ENCODE results near the gene TDP2.
A peak's percentile ranks its signal among the peaks of the same experiment; 100 is the strongest.
"Not testable (repeated sequence)": the region's sequence is repeated elsewhere in the genome, so short reads cannot be mapped to it uniquely, and the experiment has no call there.

Gene TDP2

GRCh38 chr6:24658573-24659560 lies 7.8 kb downstream of the TDP2 start:
- intact Hi-C loops (cut with DNase I): no loop called here

GRCh38 chr6:24655215-24655614 lies 11.5 kb downstream of the TDP2 start:
- DNase-seq: no peak
- intact Hi-C loops (cut with DNase I): no loop called here

More at GRCh38 chr6:24658573-24659560, 7.8 kb downstream of the TDP2 start:
- DNase-seq: no peak

DNA sequence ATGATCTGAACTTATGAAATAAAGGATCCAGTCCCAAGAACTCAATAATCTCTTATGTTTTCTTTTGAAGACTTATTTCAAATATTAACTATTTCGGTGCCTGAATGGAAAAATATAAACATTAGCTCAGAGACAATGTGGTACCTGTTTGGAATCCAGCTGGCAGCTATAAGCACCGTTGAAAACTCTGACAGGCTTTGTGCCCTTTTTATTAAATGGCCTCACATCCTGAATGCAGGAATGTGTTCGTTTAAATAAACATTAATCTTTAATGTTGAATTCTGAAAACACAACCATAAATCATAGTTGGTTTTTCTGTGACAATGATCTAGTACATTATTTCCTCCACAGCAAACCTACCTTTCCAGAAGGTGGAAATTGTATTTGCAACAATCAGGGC lies 16.3 kb downstream of the TDP2 start:
- no peak for DNase-seq
- intact Hi-C loops (cut with DNase I): no loop called here

DNA sequence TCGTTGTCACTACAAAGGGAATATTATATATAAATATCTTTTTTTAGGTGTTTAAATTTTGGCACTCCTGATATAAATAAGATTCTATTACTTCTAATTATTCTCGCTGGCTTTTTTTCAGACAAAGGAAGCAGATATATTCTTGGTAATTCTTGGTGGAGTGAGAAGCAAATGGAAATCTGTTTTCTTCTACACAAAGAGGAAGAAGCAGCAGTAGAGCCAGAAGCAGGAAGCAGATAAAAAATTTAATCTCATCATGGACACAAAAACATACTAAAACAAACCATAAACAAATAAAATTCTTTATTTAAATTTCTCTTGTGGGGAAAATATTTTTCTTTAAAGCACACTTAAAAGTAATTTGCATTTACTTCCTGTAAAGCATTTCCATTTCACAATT lies 17.0 kb downstream of the TDP2 start:
- no peak for DNase-seq
- intact Hi-C loops (cut with DNase I): no loop called here

DNA sequence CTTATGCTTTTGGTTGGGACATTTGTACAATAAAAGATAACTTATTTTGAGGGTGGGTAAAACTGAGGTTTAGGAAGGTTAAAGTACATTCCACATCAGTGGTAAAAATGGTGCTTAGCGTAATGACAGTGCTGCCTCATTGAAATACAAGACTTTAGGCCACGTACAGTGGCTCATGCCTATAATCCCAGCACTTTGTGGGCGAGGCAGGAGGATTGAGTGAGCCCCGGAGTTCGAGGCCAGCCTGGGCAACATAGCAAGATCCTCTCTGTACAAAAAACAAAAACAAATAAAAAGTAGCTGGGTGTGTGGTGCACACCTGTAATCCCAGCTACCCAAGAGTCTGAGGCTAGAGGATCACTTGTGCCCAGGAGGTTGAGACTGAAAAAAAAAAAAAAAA lies 18.4 kb downstream of the TDP2 start:
- DNase-seq: peak in 1 of 10 donors; percentile 34
- intact Hi-C loops (cut with DNase I): no loop called here

DNA sequence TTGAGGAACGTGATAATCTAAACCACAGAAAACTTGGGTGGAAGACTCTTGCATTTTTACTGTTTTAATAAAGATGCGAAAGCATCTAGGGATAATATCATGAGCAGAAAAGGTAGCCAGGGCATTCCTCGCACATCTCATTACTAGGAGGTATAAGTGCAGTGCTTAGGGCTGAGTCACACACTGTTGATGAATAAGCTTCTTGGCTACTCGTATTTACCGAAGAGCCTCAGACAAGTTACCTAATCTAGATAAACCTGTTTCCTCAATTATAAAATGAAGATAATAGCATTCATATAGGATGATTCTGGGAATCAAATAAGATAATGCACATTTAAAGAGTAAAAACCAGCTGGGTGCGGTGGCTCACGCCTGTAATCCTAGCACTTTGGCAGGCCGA lies 19.9 kb downstream of the TDP2 start:
- no peak for DNase-seq

DNA sequence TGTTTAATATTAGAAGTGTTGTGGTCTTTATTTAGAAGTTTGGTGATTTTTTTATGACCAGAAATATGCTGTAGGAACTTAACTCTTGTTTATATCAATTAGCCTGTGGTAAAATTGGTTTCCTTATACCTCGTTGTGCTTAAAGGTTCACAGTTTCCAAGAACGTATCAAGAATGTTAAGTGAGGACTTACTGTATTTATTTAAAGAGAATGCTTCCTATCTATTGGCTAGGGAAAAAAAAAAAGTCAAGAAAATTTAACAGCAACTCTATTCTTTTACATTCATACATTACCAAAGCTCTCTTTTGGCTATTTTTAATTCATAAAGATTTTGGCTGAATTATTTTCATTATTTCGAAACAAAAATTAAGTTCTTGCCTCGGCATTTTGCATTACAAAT lies 22.3 kb downstream of the TDP2 start:
- DNase-seq: no peak
- intact Hi-C loops (cut with DNase I): no loop called here

More for the DNA sequence above, 19.9 kb downstream of the TDP2 start:
- intact Hi-C loops (cut with DNase I): no loop called here

DNA sequence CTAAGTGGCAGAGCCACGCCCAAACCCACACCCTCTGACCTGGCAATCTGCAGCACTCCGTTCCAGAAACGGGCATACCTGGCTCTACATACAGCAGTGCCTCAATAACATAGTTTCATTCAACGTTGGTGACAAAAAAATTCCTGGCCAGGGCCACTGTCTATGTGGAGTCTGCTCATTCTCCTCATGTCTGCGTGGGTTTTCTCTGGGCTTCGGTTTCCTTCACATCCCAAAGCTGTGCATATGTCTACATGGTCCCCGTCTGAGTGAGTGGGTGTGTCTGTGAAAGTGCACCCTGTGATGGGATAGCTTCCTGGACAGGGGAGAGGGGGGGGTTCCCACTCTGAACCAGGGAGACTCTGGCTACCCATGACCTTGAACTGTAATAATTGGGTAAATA lies 22.8 kb downstream of the TDP2 start:
- peak in 3 of 10 donors; percentile 29 to 85 (median 47) for DNase-seq
- intact Hi-C loops (cut with DNase I): no loop called here

DNA sequence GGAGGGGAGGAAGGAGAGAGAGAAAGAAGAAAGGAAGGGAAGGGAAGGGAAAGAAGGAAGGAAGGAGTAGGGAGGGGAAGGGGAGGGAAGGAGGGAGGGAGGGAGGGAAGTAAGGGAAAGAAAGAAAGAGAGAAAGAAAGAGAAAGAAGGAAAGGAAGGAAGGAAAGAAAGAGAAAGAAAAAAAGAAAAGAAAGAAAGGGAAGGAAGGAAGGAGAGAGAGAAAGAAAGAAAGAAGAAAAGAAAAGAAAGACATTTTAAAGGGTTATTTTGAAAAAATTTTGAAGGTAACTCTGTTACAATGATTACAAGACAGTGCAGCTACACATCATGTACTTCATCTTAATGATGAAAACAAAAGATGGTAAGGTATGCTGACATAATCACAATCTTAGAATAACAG lies 24.6 kb downstream of the TDP2 start:
- DNase-seq: no peak
- intact Hi-C loops (cut with DNase I): no loop called here

DNA sequence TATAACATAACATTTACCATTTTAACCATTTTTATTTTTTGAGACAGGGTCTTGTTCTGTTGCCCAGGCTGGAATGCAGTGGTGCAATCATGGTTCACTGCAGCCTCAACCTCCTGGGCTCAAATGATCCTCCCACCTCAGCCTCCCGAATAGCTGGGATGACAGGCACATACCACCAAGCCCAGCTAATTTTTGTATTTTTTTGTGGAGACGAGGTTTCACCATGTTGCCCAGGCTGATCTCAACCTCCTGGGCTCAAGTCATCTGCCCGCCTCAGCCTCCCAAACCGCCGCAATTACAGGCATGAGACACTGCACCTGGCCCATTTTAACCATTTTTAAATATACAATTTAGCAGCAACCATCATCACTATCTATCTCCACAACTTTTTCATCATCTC lies 26.1 kb downstream of the TDP2 start:
- intact Hi-C loops (cut with DNase I); DNase-seq: not testable (repeated sequence)

- DNase-seq: no peak
- intact Hi-C loops (cut with DNase I): no loop called here
These were observed 26.5 kb downstream of the TDP2 start for GRCh38 chr6:24640166-24640565.

DNA sequence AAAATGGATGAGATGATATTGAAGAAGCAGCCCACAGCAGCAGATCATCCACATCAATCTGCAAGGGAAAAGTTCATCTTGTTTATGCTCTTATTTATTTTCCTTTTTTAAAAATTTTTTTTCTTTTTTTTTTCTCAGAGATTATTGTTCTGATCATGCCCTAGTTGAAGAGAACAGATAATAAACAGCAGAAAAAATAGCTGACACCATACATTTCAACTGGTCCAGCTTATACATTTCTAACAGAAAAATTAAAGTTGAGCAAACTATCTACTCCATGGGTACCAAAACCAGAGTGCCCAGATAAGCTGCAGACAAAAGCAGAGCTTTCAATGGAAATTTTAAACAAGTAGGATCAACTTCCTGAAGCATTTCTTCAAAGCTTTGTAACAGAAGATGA lies 30.0 kb downstream of the TDP2 start:
- intact Hi-C loops (cut with DNase I): no loop called here
- DNase-seq: no peak

DNA sequence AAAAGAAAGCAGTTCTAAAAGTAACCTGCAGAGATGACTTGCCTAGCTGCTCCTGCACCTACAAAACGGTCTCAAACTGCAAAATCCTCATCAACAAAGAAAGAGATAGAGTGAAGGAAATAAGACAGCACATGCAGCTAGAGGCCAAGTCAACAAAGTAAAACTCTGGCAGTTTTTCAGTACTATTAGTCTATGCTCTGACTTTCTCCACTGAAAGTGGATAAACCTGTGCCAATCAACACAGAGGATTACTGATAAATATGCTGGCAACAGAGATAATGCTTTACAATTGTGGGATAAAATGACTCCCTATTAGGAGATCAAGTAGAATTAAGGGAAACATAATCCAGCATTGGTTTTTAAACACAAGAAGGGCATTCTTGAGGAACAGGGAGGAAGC lies 34.1 kb downstream of the TDP2 start:
- no peak for DNase-seq

GRCh38 chr6:24631671-24632070 lies 35.0 kb downstream of the TDP2 start:
- intact Hi-C loops (cut with DNase I): no loop called here
- no peak for DNase-seq

More for the DNA sequence above, 34.1 kb downstream of the TDP2 start:
- intact Hi-C loops (cut with DNase I): no loop called here

- peak in 1 of 10 donors; percentile 46 for DNase-seq
- intact Hi-C loops (cut with DNase I): no loop called here
These were observed 35.7 kb downstream of the TDP2 start for GRCh38 chr6:24630856-24631505.

- intact Hi-C loops (cut with DNase I): no loop called here
- DNase-seq: peak in 1 of 10 donors; percentile 28
These were observed 44.9 kb downstream of the TDP2 start for GRCh38 chr6:24621626-24622289.

GRCh38 chr6:24620637-24621036 lies 46.1 kb downstream of the TDP2 start:
- no peak for DNase-seq
- intact Hi-C loops (cut with DNase I): no loop called here

GRCh38 chr6:24619661-24620060 lies 47.0 kb downstream of the TDP2 start:
- intact Hi-C loops (cut with DNase I): no loop called here
- DNase-seq: no peak

GRCh38 chr6:24614648-24615047 lies 52.1 kb downstream of the TDP2 start:
- DNase-seq: no peak

DNA sequence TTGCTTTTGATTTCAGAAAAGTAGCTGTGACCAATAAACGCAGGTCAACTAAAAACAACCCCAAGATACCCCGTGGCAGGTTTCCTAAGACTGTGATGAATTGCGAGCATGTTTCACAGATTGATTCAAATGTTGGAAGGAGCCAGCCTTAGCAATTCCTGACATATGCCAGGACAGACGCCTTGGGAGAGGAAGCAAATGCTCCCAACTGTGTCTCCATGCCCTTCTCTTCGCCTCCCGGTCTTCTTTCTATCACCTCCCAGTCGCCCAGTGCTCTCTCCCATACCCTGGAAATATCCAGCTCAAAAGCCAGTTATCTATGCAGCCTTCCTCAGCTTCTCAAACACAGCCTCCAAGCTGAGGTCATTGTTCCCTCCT lies 52.7 kb downstream of the TDP2 start:
- intact Hi-C loops (cut with DNase I): no loop called here
- DNase-seq: no peak

More at GRCh38 chr6:24614648-24615047, 52.1 kb downstream of the TDP2 start:
- intact Hi-C loops (cut with DNase I): no loop called here

- DNase-seq: no peak
- intact Hi-C loops (cut with DNase I): no loop called here
These were observed 53.2 kb downstream of the TDP2 start for GRCh38 chr6:24613361-24614042.

Data from posterior cingulate gyrus (tissue), 11 donors.